ENCODE measurements around the gene IMP3.

The IMP3 gene

GRCh38 chr15:75606711-75607699 lies 33.0 kb downstream of the IMP3 start:
- no peak for DNase-seq (ENCODE audit: low read depth)
- TF ChIP-seq CTCF (IDR thresholded peaks at IDR 0.05; ENCODE audit: low read length, missing control alignments) = no peak
- H3K4me3 ChIP-seq (replicated peaks; ENCODE audit: low read depth, low read length) = no peak overlapping the region

GRCh38 chr15:75606026-75606425 lies 34.0 kb downstream of the IMP3 start:
- no peak for TF ChIP-seq CTCF (IDR thresholded peaks at IDR 0.05; ENCODE audit: low read length, missing control alignments)
- no peak for DNase-seq (ENCODE audit: low read depth)
- H3K4me3 ChIP-seq (replicated peaks; ENCODE audit: low read depth, low read length) = no peak overlapping the region

GRCh38 chr15:75599401-75599800 lies 40.6 kb downstream of the IMP3 start:
- no peak overlapping the region for H3K4me3 ChIP-seq (replicated peaks; ENCODE audit: low read depth, low read length)
- no peak for TF ChIP-seq CTCF (IDR thresholded peaks at IDR 0.05; ENCODE audit: low read length, missing control alignments)
- DNase-seq (ENCODE audit: low read depth) = no peak

- TF ChIP-seq CTCF (IDR thresholded peaks at IDR 0.05; ENCODE audit: low read length, missing control alignments) = no peak
- H3K4me3 ChIP-seq (replicated peaks; ENCODE audit: low read depth, low read length) = no peak overlapping the region
- no peak for DNase-seq (ENCODE audit: low read depth)
Observed at GRCh38 chr15:75598361-75598760, 41.7 kb downstream of the IMP3 start.

- no peak overlapping the region for H3K4me3 ChIP-seq (replicated peaks; ENCODE audit: low read depth, low read length)
- peak; percentile 36 for DNase-seq (ENCODE audit: low read depth)
- peak; percentile 56 for TF ChIP-seq CTCF (IDR thresholded peaks at IDR 0.05; ENCODE audit: low read length, missing control alignments)
Observed at GRCh38 chr15:75597667-75598341, 42.2 kb downstream of the IMP3 start.

GRCh38 chr15:75596703-75597345 lies 43.2 kb downstream of the IMP3 start:
- DNase-seq (ENCODE audit: low read depth) = no peak
- TF ChIP-seq CTCF (IDR thresholded peaks at IDR 0.05; ENCODE audit: low read length, missing control alignments) = no peak
- H3K4me3 ChIP-seq (replicated peaks; ENCODE audit: low read depth, low read length) = no peak overlapping the region

All from fibroblast of pulmonary artery (primary cell).